Testis (tissue), 3 donors: ENCODE measurements around the gene IL18R1. TPM values are rescaled to one million over a fixed set of nuclear protein-coding genes. Genes with fewer than 3 reads are reported as not detected.

ENCODE experiments used
- DNase-seq: peaks from one replicate; pipeline ENCODE4 v3.0.0-alpha.2; 2019
- H3K27ac ChIP-seq, 2 donors: fragments of 200-600 bp; sonication (generic); one replicate each; pipeline ENCODE4 v1.5.1; 2019
- H3K27me3 ChIP-seq: fragments of 200-600 bp; sonication (generic); one replicate; pipeline ENCODE4 v1.5.1; 2019
- H3K36me3 ChIP-seq: fragments of 200-600 bp; sonication (generic); one replicate; pipeline ENCODE4 v1.5.1; 2017; ENCODE audit warnings: low read depth; ENCODE audit errors: missing control alignments
- H3K4me1 ChIP-seq: fragments of 200-600 bp; sonication (generic); one replicate; pipeline ENCODE4 v1.5.1; 2019
- H3K4me3 ChIP-seq, 2 donors: fragments of 200-600 bp; sonication (generic); one replicate each; pipeline ENCODE4 v1.5.1; 2017 to 2019
- H3K9me3 ChIP-seq: fragments of 200-600 bp; sonication (generic); one replicate; pipeline ENCODE4 v1.5.1; 2017
- CTCF ChIP-seq, 3 experiments: fragments of 450-650 bp in 2 of 3; fragments of 200-600 bp in 1 of 3; sonication (generic) in 1 of 3; IDR thresholded peaks; one replicate each; pipeline ENCODE4 v1.5.1; 2016 to 2019; ENCODE audit warnings: antibody characterized with exemption in 3 of 3, mild to moderate bottlenecking in 2 of 3, moderate library complexity in 1 of 3
- POLR2A ChIP-seq: fragments of 450-650 bp; IDR thresholded peaks from one replicate; pipeline ENCODE4 v1.6.1; 2017; ENCODE audit warnings: antibody characterized with exemption, mild to moderate bottlenecking, moderate library complexity
- WGBS, 2 donors: methylation state at CpG; one replicate each; pipeline ENCODE4 v1.1.5; 2018; 5-methylcytosine and 5-hydroxymethylcytosine counted together
- intact Hi-C: fragments of 100-400 bp; cut with DNase I; formaldehyde crosslinking; loops from one replicate; pipeline ENCODE4 v1.15.1; 2023; ENCODE audit warnings: low total_unique reads
- polyA plus RNA-seq: library from polyadenylated mRNA; stranded (reverse); fragments of 350-450 nt; fragmentation: Illumina TruSeq; extraction: RNeasy Lipid Tissue Mini Kit (QIAGEN cat#74804); gene quantifications from one replicate; pipeline ENCODE4 v1.2.3, GENCODE V29; 2014; ENCODE audit warnings: low read depth, low replicate concordance; ENCODE audit not compliant: insufficient read depth
- total RNA-seq, 2 donors: library from RNA; depleted of rRNA; stranded (reverse); fragments of >200 nt; gene quantifications; one replicate each; pipeline ENCODE4 v1.2.3, GENCODE V29; 2016

Gene IL18R1
- total and polyA plus RNA-seq, 3 donors from 2014 or later: 1.0 to 2.9 (median 1.1) TPM

GRCh38 chr2:102412199-102412598, 56.6 kb downstream of the IL18R1 start:
- 83 to 85% methylated on average over 3 of the region's 3 CpGs for WGBS, 2 donors
- no peak for DNase-seq

GRCh38 chr2:102417946-102418345, 62.4 kb downstream of the IL18R1 start:
- H3K27me3 ChIP-seq: no peaks in the 10 kb centered on the region
- H3K4me1 ChIP-seq: no peaks in the 10 kb centered on the region
- no peak overlapping the region for H3K4me3 ChIP-seq
- TF ChIP-seq POLR2A: no peak
- no peak for TF ChIP-seq CTCF (IDR thresholded peaks at IDR 0.05)
- intact Hi-C loops: no loop called here
- WGBS, 2 donors: 88 to 90% methylated on average over 1 of the region's 1 CpG
- no peak overlapping the region for H3K27ac ChIP-seq
- no peak for DNase-seq
- H3K36me3 ChIP-seq: no peaks in the 10 kb centered on the region
- H3K9me3 ChIP-seq: no peaks in the 10 kb centered on the region

More at GRCh38 chr2:102412199-102412598, 56.6 kb downstream of the IL18R1 start:
- Histone ChIP-seq H3K27ac (no peak overlapping the region), H3K4me1 (no peaks in the 10 kb centered on the region), H3K4me3 (no peak overlapping the region), H3K36me3 (no peaks in the 10 kb centered on the region), H3K9me3 (no peaks in the 10 kb centered on the region), H3K27me3 (no peaks in the 10 kb centered on the region)
- intact Hi-C loops: no loop called here
- TF ChIP-seq CTCF (IDR thresholded peaks at IDR 0.05) (no peak), POLR2A (no peak)

GRCh38 chr2:102418421-102418961, 62.9 kb downstream of the IL18R1 start:
- Histone ChIP-seq H3K36me3 (no peaks in the 10 kb centered on the region), H3K9me3 (no peaks in the 10 kb centered on the region), H3K27me3 (no peaks in the 10 kb centered on the region), H3K4me3 (no peak overlapping the region), H3K27ac (no peak overlapping the region), H3K4me1 (no peaks in the 10 kb centered on the region)
- TF ChIP-seq POLR2A (no peak), CTCF (IDR thresholded peaks at IDR 0.05) (no peak)
- DNase-seq: no peak
- intact Hi-C loops: no loop called here
- 62 to 73% methylated on average over 2 of the region's 2 CpGs for WGBS, 2 donors

- 69 to 76% methylated on average over 4 of the region's 4 CpGs for WGBS, 2 donors
- intact Hi-C loops: no loop called here
- H3K27ac ChIP-seq: no peak overlapping the region
- no peaks in the 10 kb centered on the region for H3K4me1 ChIP-seq
- TF ChIP-seq CTCF (IDR thresholded peaks at IDR 0.05): no peak
- TF ChIP-seq POLR2A: no peak
- no peak for DNase-seq
- no peaks in the 10 kb centered on the region for H3K36me3 ChIP-seq
- H3K4me3 ChIP-seq: no peak overlapping the region
- no peaks in the 10 kb centered on the region for H3K9me3 ChIP-seq
- H3K27me3 ChIP-seq: no peaks in the 10 kb centered on the region
Measured at GRCh38 chr2:102420290-102420689, 64.7 kb downstream of the IL18R1 start.
